GM19463 (cell line): ENCODE data around the gene TP73.

Experiments
- ATAC-seq: cut with Tn5 transposase; IDR thresholded peaks from one replicate; pipeline ENCODE4 v1.9.1; 2021; ENCODE audit warnings: mild to moderate bottlenecking, moderate library complexity; ENCODE audit not compliant: unreplicated experiment

TP73 gene

DNA sequence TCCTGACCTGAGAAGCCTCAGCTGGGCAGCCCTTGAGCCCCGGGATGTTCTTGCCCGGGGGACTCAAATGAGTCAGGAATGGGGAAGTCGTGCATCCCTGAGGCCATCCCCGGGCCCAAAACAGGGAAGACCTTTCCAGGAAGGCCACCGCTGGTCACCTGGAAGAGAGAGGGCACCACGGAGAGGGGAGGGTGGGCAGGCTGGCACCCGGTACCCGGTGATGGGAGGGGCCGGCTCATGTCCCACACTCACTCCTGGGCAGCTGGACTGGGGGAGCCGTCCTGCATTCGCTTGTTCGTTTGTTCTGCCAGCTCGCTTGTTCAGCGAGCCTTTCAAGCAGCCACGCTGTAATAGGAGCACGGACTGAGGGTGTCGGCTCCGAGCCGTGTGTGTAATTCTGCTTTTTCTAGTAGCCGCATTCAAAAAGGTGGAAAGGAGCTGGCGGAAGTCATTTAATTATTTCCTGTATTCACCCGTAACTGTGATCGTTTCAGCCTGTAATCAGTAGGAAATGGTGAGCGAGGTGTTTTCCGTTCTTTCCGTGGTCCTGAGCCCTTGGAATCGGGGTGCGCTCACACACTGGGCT lies 51.6 kb downstream of the TP73 start:
- no peak for ATAC-seq

DNA sequence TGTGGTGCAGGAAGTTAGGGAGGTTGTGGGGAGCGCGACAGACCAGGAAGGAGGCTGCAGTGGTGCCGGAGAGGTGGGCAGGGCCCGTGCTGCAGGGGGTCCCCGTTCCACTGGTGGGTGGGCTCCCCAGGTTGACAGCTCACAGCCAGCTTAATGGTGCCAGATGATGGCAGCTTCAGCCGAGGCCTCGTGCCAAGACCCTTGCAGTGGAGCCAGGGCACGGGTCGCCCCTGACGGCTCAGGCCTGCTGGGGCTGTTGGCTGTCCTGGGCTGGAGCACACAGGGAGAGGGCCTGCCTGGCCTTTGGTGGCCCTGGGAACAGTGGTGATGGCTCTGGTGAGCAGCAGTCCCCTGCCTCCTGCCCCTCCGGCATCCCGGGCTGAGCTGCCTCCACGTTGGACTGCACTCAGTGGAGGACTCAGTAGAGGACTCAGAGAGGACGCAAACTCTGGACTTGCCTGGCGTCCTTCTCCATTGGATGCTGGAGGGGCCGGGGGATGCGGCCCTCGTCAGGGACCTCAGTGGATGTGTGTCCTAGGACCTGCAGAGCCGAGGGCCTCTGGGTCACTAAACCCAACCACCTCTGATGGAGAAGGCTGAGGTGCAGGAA lies 53.1 kb downstream of the TP73 start:
- ATAC-seq, result no peak

DNA sequence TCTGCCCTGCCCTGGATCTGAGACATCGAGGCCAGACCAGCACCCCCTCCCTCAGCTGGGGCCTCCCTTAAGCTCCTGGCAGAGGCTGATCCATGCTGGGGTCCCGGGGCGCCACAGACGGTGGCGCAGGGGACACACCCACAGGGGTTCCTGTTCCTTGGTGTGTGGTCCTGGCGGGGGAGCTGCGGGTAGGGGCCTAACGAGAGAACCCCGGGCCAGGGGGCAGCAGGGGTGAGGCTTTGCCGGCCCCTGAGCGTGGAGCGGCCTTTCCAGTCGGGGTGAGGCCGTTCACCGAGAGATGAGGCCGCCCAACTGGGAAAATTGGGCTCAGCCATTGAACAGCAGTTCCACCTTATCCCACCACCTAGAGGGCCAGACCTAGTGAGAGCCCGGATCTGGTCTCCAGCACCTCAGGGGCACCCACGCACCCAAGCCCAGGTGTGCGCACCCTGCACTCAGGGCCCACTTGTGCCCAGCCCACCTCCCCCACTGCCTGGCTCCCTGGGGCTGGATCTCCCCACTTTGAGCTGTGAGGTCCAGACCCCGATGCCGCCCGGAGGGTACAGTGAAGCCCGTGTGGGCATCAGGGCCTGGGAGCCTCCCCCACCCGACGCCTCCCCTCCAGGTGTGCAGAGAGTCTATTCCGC lies 54.5 kb downstream of the TP73 start:
- no peak for ATAC-seq

DNA sequence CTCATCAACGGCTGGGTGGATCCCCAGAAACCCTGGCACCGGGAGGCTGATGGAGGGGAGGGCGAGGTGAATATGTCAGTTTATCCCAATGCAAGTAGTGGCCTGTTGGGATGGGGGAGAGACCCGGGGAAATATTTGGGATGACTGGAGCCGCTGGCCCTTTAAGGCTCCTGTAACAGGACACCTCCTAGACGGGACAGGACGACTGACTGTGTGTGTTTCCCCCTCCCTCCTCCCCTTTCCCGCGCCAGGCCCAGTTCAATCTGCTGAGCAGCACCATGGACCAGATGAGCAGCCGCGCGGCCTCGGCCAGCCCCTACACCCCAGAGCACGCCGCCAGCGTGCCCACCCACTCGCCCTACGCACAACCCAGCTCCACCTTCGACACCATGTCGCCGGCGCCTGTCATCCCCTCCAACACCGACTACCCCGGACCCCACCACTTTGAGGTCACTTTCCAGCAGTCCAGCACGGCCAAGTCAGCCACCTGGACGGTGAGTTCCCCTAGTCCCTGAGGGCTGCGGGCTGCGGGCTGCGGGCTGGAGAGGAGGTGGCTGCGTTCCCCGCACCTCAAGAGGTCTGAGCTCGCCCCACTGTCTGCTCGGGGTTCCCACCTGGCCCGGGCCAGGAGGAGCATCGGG lies 55.1 kb downstream of the TP73 start:
- no peak for ATAC-seq

DNA sequence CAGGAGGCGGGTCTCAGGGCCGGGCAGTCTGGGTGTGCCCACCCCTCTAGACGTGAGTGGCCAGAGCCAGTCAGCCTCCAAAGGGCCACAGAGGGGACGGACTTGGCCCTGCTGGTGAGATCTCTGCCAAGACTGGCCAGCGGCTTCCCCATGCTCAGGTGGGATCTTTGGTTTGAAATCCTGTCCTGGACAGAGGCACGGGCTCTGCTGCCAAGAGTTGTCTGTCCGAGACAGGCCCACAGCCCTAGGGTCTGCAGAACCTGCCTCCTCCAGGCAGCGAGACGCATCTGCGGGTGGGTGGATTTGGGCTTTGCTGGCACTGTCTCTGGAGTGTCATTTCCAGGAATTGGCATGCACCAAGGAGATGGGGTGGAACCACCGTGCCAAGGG lies 55.6 kb downstream of the TP73 start:
- no peak for ATAC-seq

DNA sequence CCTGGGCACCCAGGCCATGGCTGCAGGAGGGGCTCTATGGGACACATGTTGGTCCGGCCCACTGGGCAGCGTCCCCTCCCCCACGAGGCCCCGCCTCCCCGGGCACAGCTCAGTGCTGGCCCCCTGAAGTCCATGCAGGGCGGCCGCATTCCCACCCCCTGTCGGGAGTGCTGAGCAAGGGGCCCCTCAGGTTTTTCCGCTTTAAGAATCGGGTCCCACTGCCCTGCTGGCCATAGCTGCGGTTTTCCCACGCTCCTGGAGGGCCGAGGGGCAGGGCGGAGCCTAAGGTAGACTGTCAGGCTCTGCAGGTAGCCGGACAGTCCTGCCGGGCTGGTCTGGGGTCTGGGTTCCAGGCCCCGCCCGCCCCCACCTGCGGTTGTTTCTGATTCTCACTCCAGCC lies 56.5 kb downstream of the TP73 start:
- no peak for ATAC-seq

DNA sequence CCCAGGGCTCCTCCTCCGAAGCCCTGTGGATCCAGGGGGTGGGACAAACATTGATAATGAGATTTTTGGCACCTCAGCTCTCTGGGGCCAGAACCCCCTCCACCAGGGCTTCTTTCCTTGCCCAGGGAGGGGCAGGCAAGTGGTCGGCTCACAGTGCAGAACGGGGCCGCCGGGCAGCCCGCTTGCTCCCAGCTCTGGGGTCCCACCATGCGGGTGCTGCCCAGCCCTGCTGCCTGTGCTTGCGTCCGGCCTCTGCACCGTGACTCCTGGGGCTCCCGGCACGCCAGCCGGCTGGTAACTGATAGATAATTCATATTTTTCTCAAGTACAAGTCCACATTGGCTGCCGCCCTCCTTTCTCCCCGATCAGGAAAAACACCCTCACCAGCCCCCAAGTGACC lies 57.9 kb downstream of the TP73 start:
- no peak for ATAC-seq

DNA sequence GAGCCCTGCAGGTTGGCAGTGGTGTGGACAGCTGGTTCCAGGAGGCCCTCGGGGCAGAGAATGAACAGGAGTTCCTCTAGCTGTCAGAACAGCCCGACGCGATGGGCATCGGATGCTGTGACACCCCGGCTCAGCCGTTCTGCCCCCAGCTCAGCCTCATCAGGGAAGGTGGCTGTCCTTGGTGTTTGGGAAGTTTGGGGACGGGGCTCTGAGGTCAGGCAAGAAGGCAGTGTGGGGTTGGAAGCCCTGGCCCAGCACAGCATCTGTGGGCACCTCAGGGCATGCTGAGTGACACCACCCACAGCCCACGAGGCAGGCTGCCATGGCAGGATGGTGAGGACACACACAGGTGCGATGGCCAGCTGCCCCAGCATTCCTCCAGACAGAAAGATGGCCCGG lies 59.1 kb downstream of the TP73 start:
- ATAC-seq, result no peak

DNA sequence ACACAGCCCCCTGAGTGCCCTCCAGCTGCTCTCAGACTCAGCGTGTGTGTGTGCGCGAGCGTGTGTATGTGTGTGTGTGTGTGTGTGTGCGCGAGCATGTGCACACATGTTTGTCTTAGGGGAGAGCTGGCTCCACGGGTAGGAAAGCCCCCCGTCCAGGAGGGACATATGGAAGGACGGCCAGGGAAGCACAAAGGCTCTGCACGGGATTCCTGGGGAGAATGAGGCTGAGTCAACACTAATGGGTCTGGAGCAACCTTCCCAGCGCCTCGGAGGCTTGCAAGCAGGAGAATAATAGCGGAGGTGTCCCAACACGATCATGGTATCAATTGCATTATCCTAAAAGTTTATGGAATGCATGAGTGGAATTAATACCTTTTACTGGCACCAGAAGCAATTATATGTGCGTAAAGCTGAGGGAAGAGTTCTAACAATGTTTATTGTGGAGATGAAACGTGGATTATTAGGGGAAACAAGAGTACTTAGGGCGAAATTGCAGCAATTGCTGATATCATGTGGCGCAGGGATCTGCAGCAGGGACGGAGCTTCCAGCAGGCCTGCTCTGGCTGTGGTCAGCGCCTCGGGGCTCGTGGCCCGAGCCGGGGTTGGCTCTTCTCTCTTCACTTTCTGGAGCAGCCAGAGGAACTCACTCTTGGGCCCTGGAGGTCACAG lies 59.6 kb downstream of the TP73 start:
- no peak for ATAC-seq

DNA sequence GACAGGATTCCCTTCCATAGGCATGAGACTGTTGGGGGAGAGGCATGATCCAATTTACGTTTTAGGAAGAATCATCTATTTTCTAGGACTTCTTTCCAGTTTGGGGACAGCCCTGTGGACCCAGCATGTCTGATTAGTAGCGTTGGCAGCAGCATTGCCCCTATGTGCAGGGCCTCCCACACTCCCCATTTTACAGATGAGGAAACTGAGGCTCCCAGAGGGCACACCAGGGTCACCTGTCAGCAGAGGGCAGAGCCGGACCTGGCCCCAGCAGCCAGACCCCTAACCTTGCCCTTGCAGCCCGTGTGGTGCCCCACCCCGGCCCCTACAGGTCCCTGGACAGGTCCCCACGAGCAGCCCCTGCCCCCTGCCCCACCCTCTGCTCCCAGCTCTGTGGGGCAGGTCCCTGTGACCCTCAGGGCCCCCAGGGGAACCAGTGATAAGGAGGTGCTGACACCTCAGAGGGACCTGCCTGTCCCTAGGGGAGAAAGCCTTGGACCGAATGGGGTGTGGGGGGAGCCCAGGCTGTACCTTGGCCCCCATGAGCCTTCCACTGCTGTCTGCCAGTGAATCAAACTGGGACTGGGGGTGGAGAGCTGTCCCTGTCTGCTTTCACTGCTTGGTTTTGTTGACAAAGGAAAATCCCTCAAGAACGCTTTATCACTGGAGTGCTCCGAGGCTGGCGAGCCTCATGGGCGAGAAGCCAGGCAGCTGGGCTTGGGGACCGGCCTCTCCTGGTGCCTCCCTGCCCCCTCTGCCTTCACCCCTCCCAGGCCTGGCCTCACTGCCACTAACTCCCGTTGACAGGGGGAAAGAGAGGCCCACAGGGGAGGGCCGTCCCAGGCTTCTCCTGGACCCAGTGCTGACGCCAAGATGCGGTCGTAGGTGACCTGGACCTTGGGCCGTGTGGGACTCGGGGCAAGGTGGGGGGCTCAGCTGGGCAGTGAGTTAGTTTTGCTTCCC lies 60.5 kb downstream of the TP73 start:
- no peak for ATAC-seq

DNA sequence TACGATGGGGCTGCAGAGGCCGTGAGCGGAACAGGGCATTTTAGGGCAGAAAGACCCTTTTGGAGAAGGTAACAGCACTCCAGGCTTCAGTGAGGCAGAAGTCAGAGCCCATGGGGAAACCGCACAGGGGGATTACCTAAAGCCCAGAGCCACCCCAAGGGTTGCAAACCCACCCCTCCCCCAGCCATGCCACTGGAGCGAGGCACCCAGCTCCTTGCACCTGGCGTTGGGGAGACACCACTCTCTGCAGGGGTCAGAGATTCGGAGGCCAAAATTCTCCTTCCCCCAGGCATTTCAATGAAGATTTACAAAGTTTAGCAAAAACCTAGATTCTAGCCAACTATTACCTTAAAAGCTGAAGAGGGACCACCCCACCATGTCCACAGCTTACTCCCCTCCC lies 61.5 kb downstream of the TP73 start:
- no peak for ATAC-seq

DNA sequence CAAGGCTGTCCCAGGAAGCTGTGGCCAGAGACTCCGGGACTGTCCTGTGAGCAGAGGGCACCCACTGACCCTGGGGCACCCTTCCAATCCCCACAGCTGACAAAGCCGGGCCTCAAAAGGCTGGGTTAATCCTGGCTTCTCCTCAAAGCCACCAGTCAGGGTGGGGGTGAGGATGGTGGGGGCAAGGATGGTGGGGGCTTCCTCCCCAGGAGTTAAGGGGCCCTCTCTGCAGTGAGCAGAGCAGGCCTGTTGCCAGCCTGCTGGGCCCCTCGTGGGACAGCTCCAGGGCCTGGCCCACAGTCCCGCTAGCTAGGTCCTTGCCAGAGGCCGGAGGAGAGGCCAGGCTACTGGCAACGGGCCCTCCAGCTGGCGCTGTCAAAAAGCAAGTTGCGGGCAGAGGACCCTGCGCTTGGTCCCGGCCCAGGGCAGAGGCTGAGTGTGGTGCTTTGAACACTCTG lies 62.0 kb downstream of the TP73 start:
- no peak for ATAC-seq

DNA sequence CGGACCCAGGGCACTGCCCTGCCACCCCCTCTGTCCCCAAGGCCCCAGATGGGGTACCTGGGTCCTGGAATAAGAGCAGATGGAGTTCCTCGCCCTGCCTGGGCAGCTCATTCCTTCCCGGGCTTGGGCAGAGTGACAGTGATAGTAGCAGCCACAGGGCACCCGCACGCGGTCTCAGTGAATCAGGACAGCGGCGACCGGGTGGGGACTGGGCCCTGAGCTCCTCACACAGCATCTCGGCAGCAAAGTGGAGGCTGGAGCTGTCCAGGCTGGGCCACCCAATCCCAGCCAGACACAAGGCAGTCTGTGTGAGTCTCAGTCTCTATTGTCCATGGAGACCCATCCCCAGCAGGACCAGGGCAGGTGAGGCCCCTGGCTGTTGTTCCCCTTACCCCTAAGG lies 62.5 kb downstream of the TP73 start:
- no peak for ATAC-seq

DNA sequence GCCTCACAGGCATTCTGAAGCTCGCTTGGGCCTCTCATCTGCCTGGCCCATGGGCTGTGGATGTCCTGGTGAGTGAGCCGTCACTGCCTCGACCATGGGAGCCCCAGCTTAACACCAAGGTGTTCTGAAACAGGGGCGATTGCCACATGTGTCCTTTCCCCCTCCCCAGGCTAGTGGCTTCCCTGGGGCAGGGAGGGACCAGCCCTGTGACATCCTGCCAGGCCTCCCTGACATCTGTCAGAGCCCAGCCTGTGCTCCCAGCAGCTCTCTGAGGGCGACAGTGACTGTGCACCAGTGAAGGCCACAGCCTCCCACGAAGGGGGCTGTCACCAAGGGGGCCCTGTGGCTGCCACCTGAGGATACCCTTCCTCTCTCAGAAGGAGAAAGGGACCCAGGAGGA lies 64.0 kb downstream of the TP73 start:
- no peak for ATAC-seq

DNA sequence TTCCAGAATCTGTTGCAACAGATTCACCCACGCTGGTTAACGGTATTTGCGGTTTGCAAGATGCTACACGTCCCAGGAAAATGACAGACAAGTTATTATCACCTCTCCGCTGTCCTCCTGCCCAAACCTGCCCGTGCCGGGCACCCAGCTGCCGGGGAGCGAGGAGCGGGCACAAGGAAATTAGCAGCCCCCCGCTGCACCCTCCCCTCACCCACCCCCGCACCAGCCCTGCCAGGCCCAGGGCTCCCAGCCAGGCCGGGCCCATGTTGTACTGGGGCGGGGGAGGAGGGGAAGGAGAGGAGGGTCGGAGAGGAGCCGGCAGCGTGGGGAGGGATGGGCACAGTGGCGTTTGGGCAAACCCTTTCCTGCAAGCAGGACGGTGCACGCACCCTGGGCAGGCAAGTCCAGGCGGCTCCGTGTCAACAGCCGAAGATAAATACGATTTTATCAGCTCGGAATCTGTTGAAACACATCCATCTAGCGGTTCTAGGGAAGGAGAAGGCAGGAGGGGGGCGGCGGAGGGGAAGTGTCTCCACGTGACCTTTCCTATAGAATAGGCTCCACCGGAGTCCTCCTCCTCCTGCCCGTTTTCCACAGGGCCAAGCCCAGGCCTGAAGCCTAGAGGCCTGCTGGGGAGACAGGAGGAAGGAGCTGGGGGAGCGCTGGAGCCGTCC lies 64.9 kb downstream of the TP73 start:
- ATAC-seq, result no peak

DNA sequence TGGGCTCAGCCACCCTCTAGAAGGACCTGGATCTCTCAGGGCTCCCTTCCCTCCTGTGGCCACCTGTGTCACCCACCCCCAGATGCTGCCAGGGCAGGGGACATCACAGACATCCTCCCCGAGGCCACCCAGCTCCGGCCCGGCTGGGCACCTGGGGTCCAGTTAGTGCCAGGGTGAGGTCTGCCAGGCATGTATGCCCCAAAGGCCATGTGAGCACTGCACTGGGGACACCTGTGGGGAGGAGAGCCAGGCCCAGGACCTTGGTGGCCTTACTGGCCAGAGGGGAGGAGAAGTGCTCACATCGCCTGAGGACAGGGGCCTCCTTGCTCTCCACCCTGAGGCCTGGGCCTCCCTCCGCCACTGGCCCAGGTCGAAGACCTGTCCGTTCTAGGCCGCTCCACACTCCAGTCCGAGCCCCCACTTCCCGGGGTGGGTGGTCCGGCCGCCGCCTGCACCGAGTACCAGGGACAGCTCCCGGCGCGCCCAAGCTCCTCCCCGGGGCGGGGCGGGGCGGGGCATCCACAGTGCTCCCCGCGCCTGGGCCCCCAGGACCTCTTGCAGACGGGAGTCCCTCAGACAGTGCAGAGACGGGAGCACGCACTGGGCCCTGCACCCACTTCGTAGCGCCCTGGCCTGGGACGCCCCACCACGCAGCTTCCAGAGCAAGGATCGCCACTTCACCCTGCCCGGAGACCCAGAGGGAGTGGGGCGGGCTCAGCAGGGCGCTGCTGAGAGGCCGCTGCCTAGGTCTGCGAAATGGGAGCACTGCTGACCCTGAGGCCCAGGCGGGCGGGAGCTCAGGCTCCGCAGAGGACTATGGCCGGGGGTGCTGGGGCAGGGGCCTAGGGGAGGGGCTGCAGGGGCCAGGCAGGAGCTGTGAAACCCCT lies 65.6 kb downstream of the TP73 start:
- ATAC-seq, result no peak

DNA sequence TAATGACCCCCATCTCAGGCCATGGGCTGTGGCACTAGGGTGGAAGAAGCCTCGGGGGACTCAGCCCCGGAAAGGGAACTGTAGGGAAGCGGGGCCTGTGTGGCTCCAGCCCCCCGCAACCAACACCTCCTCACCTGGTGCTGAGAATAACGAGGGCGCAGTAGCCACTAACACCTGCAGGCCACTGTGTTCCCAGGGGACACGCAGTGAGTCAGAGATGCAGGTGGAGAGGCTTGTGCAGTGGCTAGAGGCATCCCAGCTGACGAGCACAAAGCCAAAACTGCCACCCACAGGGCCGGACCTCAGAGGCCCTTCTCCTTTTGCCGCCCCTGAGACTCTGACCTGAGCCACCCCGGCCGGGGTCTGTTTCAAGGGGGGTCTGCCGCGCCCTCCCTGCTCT lies 66.4 kb downstream of the TP73 start:
- ATAC-seq, result no peak

DNA sequence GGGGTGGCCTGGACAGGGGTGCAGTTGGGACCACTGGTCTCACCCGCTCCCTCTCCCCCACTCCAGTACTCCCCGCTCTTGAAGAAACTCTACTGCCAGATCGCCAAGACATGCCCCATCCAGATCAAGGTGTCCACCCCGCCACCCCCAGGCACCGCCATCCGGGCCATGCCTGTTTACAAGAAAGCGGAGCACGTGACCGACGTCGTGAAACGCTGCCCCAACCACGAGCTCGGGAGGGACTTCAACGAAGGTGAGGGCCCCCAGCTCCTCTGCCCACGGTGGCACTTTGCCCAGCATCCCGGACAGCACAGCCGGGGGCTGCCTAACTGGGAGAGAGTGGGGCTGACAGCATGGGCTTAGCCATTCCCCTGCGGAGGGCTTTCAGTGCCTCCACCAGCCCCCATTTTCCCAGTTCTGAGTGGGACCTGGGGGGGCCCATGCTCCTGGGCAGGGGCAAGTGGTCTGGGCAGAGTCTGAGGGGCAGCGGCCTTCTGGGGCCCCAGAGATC lies 69.7 kb downstream of the TP73 start:
- no peak for ATAC-seq

DNA sequence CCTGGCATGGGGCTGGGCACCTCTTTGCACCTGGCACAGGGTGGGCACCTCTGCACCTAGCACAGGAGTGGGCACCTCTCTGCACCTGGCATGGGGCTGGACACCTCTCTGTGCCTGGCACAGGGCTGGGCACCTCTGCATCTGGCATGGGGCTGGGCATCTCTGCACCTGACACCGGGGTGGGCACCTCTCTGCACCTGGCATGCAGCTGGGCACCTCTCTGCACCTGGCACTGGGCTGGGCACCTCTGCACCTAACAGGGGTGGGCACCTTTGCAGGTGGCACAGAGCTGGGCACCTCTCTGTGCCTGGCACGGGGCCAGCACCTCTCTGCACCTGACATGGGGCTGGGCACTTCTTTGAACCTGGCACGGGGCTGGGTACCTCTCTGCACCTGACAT lies 70.5 kb downstream of the TP73 start:
- no peak for ATAC-seq
